Right ventricle myocardium superior (tissue), 1 donor: Measurements from ENCODE around the gene HACD1. TPM values are rescaled to one million over a fixed set of nuclear protein-coding genes. Genes with fewer than 3 reads are reported as not detected.

Experiments used
- ATAC-seq: fragments of 200-7000 bp; cut with Tn5 transposase; one replicate; pipeline ENCODE4 v1.9.1; 2020; ENCODE audit warnings: mild to moderate bottlenecking; ENCODE audit not compliant: poor library complexity
- DNase-seq: peaks from one replicate; pipeline ENCODE4 v3.0.0-alpha.2; 2020
- intact Hi-C: fragments of 100-400 bp; cut with DNase I; formaldehyde crosslinking; loops from one replicate; pipeline ENCODE4 v1.11.2; 2022
- long read RNA-seq: library from polyadenylated mRNA; unstranded; transcript quantifications from one replicate; pipeline ENCODE4 v2.0.0, GENCODE V29; 2021
- total RNA-seq: library from RNA; stranded (reverse); fragmentation: NEBNext Ultra II Directional; extraction: Animal tissue kit (Norgen Biotek cat#: 25700); gene quantifications from one replicate; pipeline ENCODE4 v1.2.1, GENCODE V29; 2021
- donor health status: DM: no; HTN: yes; CAD: no; lungs with severe emphysema.

Gene HACD1, protein sequence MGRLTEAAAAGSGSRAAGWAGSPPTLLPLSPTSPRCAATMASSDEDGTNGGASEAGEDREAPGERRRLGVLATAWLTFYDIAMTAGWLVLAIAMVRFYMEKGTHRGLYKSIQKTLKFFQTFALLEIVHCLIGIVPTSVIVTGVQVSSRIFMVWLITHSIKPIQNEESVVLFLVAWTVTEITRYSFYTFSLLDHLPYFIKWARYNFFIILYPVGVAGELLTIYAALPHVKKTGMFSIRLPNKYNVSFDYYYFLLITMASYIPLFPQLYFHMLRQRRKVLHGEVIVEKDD
- 139 TPM for total RNA-seq
- long read RNA-seq, partial matches to known transcripts = 4 of 27 reads
- long read RNA-seq, other reads (novel, unspliced or antisense) = 21 of 27 reads

DNA sequence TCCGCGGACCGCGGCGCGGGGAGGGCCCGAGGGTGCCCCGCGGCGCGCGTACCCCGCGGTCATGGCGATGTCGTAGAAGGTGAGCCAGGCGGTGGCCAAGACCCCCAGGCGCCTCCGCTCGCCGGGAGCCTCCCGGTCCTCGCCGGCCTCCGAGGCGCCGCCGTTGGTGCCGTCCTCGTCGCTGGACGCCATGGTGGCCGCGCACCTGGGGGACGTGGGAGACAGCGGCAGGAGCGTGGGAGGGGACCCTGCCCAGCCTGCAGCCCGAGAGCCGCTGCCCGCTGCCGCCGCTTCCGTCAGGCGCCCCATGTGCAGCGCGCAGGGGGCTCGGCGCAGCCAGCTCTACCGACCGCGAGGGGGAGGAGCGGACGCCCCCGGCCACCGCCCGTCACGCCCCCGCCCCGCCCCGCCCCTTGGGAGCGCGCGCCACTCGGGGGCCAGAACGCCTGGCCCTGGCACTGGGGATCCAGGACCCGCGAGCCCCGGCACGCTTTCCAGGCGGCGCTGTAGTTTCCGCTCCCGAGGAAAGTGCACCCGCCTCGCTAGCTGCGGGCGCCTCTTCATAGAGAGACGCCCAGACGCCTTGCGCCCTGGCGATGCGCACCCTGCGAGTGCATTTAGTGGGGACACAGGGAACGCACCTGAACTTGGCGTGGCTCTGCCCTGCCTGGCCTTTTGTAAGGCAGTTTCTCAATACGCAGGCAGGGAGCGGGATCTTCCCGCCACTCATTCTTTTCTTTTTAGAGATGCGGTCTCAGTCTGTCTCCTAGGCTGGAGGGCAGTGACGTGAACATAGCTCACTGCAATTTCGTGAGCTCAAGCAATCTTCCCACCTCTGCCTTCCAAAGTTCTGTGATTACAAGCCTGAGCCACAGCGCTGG is at the start of gene HACD1:
TSS of gene HACD1 (minus strand) at position 344 of the 881 bp plus-strand sequence. CDS start at position 309, 35 bp downstream.
- intact Hi-C loops = no loop called here
- ATAC-seq (peak; percentile 90), DNase-seq (peak; percentile 80)

DNA sequence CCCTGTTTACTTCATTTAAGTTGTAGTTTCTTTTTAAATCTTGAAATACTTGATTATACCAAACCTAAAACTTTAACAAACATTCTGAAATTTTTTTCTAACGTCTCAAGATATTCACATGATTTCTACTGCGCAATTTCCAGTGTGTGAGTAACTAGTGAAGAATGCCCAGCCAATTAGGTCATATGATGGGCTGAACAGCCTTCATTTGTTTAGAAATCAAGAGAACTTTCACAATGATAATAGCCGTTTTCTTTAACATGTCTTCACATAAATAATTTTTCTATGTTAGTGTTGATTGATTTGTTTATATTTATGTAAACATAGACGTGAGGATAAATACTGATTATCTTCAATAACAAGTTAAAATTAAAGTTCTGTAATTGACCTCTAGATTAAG is 48.6 kb upstream of the HACD1 start:
- intact Hi-C loops = no loop called here
- ATAC-seq = peak; percentile 84

DNA sequence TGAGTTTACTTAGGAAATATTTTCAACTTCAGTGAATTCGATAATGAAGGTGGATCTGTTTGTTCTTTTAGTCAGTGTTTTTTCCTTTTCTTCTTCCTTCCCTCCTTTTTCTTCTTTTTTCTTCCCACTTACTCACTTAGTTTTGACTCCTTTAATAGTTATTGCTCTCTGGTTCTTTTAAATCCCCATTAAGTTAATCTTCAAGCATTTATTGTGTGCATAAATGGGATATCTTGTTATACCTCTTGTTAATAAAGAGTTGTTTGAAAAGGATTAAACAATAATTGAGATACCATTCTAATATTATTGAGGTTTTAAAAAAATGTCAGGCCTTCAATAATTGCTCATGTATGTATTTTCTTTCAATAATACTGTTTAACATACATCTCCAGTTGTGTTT is 46.3 kb upstream of the HACD1 start:
- ATAC-seq (no peak), DNase-seq (no peak)
- intact Hi-C loops = no loop called here

More for the DNA sequence above, 48.6 kb upstream of the HACD1 start:
- no peak for DNase-seq

DNA sequence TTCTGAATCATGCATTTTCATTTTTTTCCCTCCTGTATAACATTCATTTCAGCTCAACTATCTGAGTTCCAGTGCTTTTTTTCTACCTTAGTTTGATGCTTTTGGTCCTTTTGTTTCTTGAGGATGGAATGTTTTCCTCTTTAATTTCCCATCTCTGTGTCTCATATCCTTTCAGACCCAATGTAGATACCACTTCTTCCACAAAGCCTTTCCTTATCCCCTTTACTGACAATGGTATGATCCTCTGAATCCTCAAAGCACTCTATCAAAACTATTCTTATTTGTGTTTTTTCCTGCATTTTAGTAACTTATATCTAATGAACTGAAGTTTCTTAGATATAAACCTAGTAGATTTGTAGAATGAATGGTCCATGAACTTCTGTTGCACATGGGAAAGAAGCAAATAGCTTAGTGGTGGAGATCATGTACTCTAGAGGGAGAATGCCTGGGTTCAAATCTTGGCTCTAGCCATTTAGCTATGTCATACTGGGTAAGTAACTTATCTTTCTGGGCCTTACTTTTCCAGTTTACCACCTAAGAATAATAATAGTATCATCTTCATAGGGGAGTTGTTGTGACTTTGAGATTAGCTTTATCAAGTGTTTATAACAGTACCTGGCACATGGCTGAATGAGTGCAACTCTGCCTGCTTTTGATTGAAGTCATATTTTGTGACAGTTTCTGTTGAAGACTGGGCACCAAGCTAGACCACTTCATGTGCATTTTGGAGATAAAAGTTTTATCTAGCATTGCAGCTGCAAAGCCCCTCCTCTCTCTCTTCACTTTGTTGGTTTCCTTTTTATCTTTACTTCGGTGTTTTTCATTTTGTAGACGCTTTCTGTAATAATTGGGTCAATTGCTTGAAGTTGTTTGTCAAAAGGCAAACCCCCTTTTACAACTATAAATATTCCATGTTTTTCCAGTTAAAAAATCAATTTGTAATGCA is 45.3 kb upstream of the HACD1 start:
- DNase-seq (no peak), ATAC-seq (no peak)
- intact Hi-C loops = no loop called here

DNA sequence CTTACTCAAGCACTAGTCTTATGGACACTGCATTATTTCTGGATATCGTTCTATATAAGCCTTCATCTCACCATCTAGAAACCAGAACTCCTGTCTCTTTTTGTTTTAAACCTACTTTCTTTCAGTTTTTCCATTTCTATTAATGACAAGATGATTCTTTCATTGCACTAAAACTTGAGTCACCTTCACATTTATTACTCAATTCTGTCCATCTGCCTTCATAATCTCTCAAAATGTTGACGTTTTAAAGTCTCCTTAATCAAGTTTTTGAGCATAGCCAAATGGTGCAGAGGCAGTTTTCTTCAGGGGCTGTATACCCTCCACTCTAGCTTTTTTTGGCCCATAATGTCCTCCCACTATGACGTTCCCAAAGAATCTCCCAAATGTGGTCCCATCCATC is 44.3 kb upstream of the HACD1 start:
- intact Hi-C loops = no loop called here
- no peak for DNase-seq
- no peak for ATAC-seq

DNA sequence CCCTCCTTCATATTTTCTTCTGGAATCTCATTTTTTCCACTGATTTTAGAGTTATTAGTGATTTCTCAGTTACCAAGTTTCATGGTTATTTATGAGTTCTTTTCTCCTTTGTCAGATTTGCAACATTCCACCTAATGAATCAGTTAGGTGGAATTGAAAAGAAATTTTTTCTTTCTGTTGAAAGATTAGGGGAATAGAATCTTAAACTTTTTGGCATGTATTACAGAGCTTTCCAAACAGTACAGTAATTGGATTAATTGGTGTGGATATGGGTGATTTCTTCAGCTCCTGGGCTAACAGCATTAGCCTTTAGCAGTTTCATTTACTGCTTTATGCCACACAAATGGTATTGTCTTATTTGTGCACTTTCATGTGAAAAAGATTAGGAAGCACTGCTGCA is 43.7 kb upstream of the HACD1 start:
- no peak for ATAC-seq
- no peak for DNase-seq
- intact Hi-C loops = no loop called here

DNA sequence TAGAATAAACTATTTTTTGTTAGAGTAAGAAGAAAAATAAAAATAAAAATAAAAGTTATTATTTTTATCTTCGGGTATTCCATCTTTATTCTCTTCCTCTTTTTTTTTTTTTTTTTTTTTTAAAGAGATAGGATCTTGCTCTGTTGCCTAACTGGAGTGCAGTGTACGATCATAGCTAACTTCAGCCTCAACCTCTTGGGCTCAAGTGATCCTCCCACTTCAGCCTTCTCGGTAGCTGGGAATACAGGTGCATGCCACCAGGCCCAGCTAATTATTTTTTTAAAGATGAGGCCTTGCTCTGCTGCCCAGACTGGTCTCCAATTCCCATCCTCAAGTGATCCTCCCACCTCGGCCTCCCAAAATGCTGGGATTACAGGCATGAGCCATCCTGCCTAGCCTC is 42.2 kb upstream of the HACD1 start:
- intact Hi-C loops = no loop called here
- ATAC-seq = no peak
- DNase-seq = no peak

DNA sequence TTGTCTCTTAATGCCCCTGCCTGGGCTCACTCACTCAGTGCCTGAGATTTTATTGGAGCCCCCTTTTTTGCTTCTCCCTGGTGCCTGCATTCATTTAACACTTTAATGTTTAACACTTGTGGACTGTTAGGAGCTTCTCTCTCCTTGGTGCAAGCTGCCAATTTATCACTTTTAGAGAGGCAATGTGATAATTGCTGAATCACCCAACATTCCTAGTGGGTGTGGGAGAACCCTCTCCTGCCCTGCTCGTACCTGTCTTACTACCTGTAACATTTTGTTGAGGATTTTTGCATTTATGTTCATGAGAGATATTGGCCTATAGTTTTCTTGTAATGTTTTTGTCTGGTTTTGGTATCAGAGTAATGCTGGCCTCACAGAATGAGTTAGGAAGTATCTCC is 39.9 kb upstream of the HACD1 start:
- intact Hi-C loops = no loop called here
- ATAC-seq (no peak), DNase-seq (no peak)

DNA sequence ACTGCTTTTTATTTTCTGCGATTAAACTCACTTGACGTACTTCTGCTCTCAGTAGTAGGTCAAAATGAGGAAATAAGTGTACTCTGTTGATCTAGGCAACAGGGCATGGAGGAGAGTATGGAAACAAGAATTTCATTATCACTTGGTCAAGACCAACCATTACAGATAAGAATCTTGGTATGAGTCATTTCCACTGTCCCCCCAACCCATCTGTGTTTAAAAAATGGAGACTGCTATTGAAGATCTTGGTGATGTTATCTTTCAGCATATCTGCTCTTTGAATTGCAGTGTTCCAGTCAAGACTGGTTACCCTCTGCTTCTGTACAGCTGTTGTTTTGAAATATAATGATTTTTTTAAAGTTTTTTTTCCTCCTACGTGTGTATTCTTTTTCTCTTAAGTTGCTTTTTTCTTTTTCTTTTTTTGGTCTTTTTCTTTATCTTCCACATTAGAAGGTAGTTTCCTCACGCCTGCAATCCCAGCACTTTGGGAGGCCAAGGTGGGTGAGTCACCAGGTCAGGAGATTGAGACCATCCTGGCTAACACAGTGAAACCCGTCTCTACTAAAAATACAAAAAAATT is 38.5 kb upstream of the HACD1 start:
- DNase-seq (no peak), ATAC-seq (peak; percentile 20)
- intact Hi-C loops = no loop called here

DNA sequence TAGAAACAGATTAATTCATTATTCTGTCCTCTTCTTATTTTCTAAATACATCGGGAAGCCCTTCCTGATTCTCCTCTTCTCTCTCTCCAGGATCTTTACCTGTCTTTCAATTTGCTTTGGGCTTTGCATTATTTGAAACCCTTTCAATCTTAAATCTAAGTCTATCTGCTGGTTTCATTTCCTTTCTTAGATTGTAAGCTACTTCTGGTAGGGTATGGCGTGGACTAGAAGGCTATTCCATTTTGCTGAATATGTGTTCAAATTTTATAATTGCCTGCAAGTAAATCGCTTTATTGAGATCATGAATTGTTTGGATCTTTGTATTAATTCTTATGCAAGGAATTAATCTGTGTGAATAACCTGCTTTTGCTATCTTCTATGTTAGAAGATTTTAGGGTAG is 37.8 kb upstream of the HACD1 start:
- DNase-seq (no peak), ATAC-seq (no peak)
- intact Hi-C loops = no loop called here

DNA sequence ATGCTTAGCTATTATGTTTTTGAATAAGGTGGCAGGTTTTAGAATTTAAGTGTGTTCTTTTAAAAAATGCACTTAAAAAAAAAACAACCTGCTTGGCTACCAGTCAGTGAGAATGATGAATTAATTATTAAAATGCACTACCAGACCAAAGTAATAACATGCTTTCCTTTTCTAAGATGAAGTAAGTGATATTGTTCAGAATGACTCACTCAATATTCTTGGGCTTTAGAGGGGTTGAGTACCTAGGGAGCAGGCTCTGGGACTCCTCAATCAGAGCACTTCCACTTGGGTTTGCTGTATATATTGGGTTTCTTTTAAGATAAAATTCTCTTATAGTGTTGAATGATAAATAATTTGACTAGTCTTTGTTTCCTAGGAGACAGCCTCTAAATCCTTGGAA is 35.4 kb upstream of the HACD1 start:
- intact Hi-C loops = no loop called here
- ATAC-seq = no peak

DNA sequence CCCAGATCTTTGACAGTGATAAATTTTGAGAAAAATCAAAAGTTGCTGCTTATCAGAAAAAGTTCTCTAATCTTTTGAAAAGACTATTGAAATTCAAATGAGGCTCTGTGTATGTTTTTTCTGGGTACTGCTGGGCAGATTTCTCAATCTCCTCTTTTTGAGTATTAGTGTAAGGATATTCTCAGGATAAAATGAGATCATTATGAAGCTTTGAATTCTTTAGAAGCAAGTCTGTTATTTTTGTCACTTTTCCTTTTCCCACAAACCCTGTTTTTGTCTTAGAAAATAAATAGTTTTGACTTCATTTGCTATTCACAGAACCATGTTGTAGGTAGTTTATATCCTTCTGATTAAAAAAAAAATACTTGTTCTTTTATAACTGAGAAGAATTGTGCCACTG is 34.7 kb upstream of the HACD1 start:
- DNase-seq (no peak), ATAC-seq (no peak)
- intact Hi-C loops = no loop called here

More for the DNA sequence above, 35.4 kb upstream of the HACD1 start:
- DNase-seq = no peak

DNA sequence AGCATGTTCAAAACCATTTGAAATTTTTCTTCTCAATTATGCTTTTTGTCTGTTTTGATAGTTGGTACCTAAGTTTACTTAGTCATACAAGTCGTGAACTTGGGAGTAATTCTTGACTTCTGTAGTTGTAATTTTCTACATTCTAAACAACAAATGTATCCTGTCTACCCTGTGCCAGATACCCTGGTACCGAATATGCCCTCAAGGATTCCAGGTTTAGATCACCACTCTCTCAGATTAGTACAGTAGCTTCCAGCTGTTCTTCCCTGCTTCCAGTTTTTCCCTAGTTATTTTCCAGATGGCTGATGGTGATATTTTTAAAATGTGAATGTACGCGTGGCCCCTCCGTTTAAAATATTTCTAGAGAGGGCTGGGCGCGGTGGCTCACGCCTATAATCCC is 33.2 kb upstream of the HACD1 start:
- intact Hi-C loops = no loop called here
- DNase-seq (no peak), ATAC-seq (no peak)

DNA sequence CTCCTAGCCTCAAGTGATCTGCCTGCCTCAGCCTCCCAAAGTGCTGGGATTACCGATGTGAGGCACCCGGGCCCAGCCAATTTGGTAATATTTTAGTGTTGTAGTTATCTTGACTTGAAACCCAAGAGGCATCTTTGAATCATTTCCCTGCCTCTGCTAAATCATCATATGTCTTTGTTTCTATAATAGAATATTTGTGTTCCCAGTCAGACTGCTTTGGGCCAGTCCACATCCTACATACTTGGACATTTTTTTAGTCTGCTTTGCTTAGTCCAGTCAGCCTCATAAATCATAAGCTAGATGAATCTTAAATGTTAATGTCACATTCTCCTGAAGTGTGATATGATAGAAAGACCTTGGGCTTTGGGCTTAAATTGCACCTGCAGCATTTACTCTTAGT is 32.7 kb upstream of the HACD1 start:
- DNase-seq (no peak), ATAC-seq (no peak)
- intact Hi-C loops = no loop called here

DNA sequence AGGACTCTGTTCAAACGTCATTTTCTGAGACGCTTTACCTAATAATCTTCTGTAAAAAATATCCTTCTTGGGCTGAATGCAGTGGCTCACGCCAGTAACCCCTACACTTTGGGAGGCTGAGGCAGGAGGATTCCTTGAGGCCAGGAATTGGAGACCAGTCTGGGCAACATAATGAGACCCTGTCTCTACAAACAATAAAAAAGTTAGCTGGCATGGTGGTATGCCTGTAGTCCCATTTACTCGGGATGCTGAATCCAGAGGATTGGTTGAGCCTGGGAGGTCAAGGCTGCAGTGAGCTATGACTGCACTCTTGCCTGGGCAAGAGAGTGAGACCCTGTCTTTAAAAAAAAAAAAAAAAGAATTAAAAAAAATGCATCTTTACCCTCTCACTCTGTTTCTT is 31.9 kb upstream of the HACD1 start:
- DNase-seq (no peak), ATAC-seq (no peak)
- intact Hi-C loops = no loop called here

DNA sequence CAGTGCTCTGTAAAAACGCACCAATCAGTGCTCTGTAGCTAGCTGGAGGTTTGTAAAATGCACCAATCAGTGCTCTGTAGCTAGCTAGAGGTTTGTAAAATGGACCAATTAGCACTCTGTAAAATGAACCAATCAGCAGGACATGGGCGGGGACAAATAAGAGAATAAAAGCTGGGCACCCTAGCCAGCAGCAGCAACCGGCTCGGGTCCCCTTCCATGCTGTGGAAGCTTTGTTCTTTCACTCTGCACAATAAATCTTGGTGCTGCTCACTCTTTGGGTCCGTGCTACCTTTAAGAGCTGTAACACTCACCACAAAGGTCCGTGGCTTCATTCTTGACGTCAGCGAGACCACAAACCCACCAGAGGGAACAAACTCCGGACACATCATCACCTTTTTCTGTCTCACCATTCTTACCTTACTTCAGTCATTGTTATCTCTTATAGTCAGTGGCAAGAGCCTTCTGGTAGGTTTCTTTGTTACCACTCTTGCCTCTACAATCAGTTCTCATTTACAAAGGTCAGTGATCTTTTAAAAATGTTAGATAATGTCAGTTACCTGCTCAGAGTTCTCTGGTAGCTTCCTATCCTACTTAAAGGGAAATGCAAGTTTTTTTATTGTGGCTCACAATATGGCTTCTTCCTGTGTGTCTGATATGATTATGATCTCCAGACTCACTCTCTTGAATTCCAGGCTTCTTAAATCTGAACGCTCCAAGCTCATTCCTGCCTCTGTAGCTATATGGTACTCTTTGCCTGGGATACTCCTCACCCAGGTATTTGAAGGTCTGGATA is 31.3 kb upstream of the HACD1 start:
- no peak for ATAC-seq
- DNase-seq = no peak
- intact Hi-C loops = no loop called here

DNA sequence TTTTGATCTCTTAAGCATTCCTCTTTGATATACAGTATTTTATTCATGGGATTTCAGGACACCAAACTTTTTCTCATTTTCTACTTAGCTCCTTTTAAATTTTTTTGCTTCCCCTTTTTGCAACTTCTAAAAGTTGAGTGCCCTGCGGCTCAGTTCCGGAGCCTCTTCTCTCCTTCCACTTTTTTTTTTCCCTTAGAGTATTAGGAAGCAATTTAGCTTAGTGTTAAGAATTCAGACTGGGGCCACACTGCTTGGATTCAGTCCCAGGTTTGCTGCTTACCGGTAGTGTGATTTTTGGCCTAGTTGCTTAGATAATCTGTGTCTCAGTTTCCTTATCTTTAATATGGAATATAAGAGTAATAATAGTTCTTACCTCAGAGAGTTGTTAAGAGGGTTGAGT is 30.2 kb upstream of the HACD1 start:
- intact Hi-C loops = no loop called here
- DNase-seq = no peak
- ATAC-seq = no peak
